Measurements from ENCODE around the gene ANO8. TPM values are rescaled to one million over a fixed set of nuclear protein-coding genes. Genes with fewer than 3 reads are reported as not detected.

ANO8 gene
- total and polyA plus RNA-seq, 2 experiments from 2014 or later = 4.5 to 24.9 TPM

DNA sequence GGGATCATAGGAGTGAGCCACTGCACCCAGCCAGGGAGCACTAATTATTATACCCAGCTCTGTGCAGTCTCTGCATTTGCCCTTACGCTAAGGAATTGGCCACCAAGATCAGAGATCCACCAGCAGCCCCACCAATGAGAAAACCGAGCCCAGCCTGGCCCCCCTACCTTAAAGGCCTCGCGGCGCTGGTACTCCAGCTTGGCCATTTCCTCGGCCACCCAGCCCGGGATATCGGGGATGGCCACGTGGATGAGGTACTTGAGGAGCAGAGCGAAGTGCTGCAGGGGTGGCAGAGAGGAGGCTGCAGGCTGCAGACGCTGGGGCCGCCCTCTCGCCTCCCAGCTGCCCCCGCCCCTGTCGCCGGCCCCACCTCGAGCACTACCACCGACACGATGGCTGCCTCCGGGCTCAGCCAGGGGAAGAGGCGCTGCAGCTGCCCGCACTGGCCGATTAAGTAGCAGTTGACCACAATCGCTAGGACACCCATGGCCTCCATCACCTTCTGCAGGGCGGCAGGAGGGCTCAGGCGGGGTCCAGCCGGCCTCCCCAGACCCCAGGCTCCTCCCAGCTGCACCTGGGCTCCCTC is 7.5 kb downstream of the ANO8 start:
- Mint-ChIP-seq H3K9me3 (no peaks in the 10 kb centered on the region; the same call in 2 of the 3 replicates), H3K27ac (peak overlapping the region; percentile 96), H3K4me3 (peak overlapping the region; percentile 90), H3K27me3 (ENCODE audit: insufficient read depth, low read depth, poor library complexity) (peaks cover 18% of the 10 kb centered on the region), H3K36me3 (ENCODE audit: low read depth) (peaks cover 21% of the 10 kb centered on the region), H3K4me1 (peaks cover 28% of the 10 kb centered on the region)
- peaks cover 33% of the 10 kb centered on the region for H3F3A ChIP-seq (replicated peaks; ENCODE audit: low read depth)
- H3K27me3 ChIP-seq (ENCODE audit: insufficient read depth) = peaks cover 9% of the 10 kb centered on the region; the same call in 1 of the 2 replicates
- H3K9me2 ChIP-seq (ENCODE audit: insufficient read depth) = no peaks in the 10 kb centered on the region
- peak overlapping the region; percentile 93 for H3K4me2 ChIP-seq
- peaks cover 25% of the 10 kb centered on the region for H3K4me1 ChIP-seq (ENCODE audit: insufficient read depth)
- no peaks in the 10 kb centered on the region for H3K36me3 ChIP-seq (ENCODE audit: insufficient read depth)
- DNase-seq (ENCODE audit: low spot score) (no peak), ATAC-seq (peak; percentile 2)
- no peaks in the 10 kb centered on the region for H3K79me2 ChIP-seq (replicated peaks; ENCODE audit: insufficient read depth)
- no peak overlapping the region for H2AFZ ChIP-seq
- H4K20me1 ChIP-seq (replicated peaks; ENCODE audit: insufficient read depth) = no peaks in the 10 kb centered on the region; the same call in 1 of the 2 replicates
- H3K4me3 ChIP-seq = peak overlapping the region; percentile 90
- H3K27ac ChIP-seq (ENCODE audit: low read depth) = peak overlapping the region; percentile 89
- TF ChIP-seq, protein P1, sequence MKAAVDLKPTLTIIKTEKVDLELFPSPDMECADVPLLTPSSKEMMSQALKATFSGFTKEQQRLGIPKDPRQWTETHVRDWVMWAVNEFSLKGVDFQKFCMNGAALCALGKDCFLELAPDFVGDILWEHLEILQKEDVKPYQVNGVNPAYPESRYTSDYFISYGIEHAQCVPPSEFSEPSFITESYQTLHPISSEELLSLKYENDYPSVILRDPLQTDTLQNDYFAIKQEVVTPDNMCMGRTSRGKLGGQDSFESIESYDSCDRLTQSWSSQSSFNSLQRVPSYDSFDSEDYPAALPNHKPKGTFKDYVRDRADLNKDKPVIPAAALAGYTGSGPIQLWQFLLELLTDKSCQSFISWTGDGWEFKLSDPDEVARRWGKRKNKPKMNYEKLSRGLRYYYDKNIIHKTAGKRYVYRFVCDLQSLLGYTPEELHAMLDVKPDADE (IDR thresholded peaks at IDR 0.05) = no peak
- TF ChIP-seq CREB1 (CRISPR knock-in tag; IDR thresholded peaks at IDR 0.05; ENCODE audit: low read depth) (no peak), NANOG (IDR thresholded peaks at IDR 0.05; ENCODE audit: borderline replicate concordance) (no peak), ZNF114 (CRISPR knock-in tag; IDR thresholded peaks at IDR 0.05) (no peak), POLR2AphosphoS5 (IDR thresholded peaks at IDR 0.05; ENCODE audit: low read depth) (no peak), STAT1 (IDR thresholded peaks at IDR 0.05; ENCODE audit: unreplicated experiment) (no peak), REST (IDR thresholded peaks at IDR 0.05; ENCODE audit: unreplicated experiment) (no peak), EZH2 (IDR thresholded peaks at IDR 0.05; ENCODE audit: low read depth, unreplicated experiment) (no peak), ZNF462 (CRISPR knock-in tag; IDR thresholded peaks at IDR 0.05) (no peak), ZNF331 (CRISPR knock-in tag; IDR thresholded peaks at IDR 0.05; ENCODE audit: low read depth) (no peak), JUNB (IDR thresholded peaks at IDR 0.05; ENCODE audit: unreplicated experiment) (no peak)
- TF ChIP-seq, protein P2, sequence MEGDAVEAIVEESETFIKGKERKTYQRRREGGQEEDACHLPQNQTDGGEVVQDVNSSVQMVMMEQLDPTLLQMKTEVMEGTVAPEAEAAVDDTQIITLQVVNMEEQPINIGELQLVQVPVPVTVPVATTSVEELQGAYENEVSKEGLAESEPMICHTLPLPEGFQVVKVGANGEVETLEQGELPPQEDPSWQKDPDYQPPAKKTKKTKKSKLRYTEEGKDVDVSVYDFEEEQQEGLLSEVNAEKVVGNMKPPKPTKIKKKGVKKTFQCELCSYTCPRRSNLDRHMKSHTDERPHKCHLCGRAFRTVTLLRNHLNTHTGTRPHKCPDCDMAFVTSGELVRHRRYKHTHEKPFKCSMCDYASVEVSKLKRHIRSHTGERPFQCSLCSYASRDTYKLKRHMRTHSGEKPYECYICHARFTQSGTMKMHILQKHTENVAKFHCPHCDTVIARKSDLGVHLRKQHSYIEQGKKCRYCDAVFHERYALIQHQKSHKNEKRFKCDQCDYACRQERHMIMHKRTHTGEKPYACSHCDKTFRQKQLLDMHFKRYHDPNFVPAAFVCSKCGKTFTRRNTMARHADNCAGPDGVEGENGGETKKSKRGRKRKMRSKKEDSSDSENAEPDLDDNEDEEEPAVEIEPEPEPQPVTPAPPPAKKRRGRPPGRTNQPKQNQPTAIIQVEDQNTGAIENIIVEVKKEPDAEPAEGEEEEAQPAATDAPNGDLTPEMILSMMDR (conservative IDR thresholded peaks at IDR 0.05; ENCODE audit: low read depth in 2 of 2) = no peak
